WTC11 (cell line): ENCODE measurements around the gene GPATCH3. TPM values are rescaled to one million over a fixed set of nuclear protein-coding genes. Genes with fewer than 3 reads are reported as not detected.

Experiments
- ATAC-seq: fragments of 200-7000 bp; cut with Tn5 transposase; 2 replicates; pipeline ENCODE4 v1.10.0; 2021; ENCODE audit warnings: mild to moderate bottlenecking, moderate library complexity
- CTCF ChIA-PET: fragments of 300-600 bp; sonication (Branson Sonifier 250); formaldehyde crosslinking; loops from one replicate; lab custom pipeline; 2021; ENCODE audit warnings: antibody characterized with exemption; lab: Charles Lee
- POLR2A ChIA-PET: fragments of 350-600 bp; sonication (Branson Sonifier 250); formaldehyde crosslinking; loops from one replicate; lab custom pipeline; 2021; ENCODE audit warnings: antibody characterized with exemption; lab: Charles Lee
- DNase-seq: peaks from one replicate; pipeline ENCODE4 v3.0.0; 2021; ENCODE audit warnings: low spot score
- H3K27ac Mint-ChIP-seq: 2 replicates; pipeline ENCODE4 v1.8.0; 2021; ENCODE audit warnings: mixed read lengths
- H3K27me3 Mint-ChIP-seq: 2 replicates; pipeline ENCODE4 v1.8.0; 2021; ENCODE audit warnings: low read depth, mild to moderate bottlenecking, moderate library complexity, mixed read lengths
- H3K36me3 Mint-ChIP-seq: 2 replicates; pipeline ENCODE4 v1.8.0; 2021; ENCODE audit warnings: mixed read lengths
- H3K4me1 Mint-ChIP-seq: 2 replicates; pipeline ENCODE4 v1.8.0; 2022; ENCODE audit warnings: mixed read lengths
- H3K4me3 Mint-ChIP-seq: 2 replicates; pipeline ENCODE4 v1.8.0; 2021; ENCODE audit warnings: mild to moderate bottlenecking, moderate library complexity, mixed read lengths
- H3K9me3 Mint-ChIP-seq: 2 replicates; pipeline ENCODE4 v1.8.0; 2021; ENCODE audit warnings: mixed read lengths
- CREM ChIP-seq: sonication (generic); formaldehyde crosslinking; IDR thresholded peaks from 2 replicates; pipeline ENCODE4 v1.8.1; 2022; ENCODE audit warnings: mild to moderate bottlenecking, missing genetic modification reagents, moderate library complexity
- EMX1 ChIP-seq: fragments of 250-450 bp; sonication (Bioruptor Pico); IDR thresholded peaks from 2 replicates; pipeline ENCODE4 v1.8.0; 2021; ENCODE audit warnings: mild to moderate bottlenecking
- GABPB1 ChIP-seq: sonication (generic); formaldehyde crosslinking; IDR thresholded peaks from 2 replicates; pipeline ENCODE4 v1.8.1; 2023; ENCODE audit warnings: mild to moderate bottlenecking, missing genetic modification reagents
- HMGA2 ChIP-seq: fragments of 250-450 bp; sonication (Bioruptor Pico); IDR thresholded peaks from 2 replicates; pipeline ENCODE4 v1.4.0; 2021; ENCODE audit warnings: mild to moderate bottlenecking, moderate library complexity
- JUN ChIP-seq: sonication (generic); formaldehyde crosslinking; IDR thresholded peaks from 2 replicates; pipeline ENCODE4 v1.8.0; 2023; ENCODE audit warnings: mild to moderate bottlenecking, missing genetic modification reagents
- KAT7 ChIP-seq: sonication (generic); formaldehyde crosslinking; IDR thresholded peaks from 2 replicates; pipeline ENCODE4 v1.8.1; 2023; ENCODE audit warnings: missing genetic modification reagents, mild to moderate bottlenecking, borderline replicate concordance
- MYBL2 ChIP-seq: sonication (generic); formaldehyde crosslinking; IDR thresholded peaks from 2 replicates; pipeline ENCODE4 v1.8.1; 2023; ENCODE audit warnings: mild to moderate bottlenecking, moderate library complexity, missing genetic modification reagents
- NFYB ChIP-seq: sonication (generic); formaldehyde crosslinking; conservative IDR thresholded peaks from 2 replicates; pipeline ENCODE4 v1.8.0; 2022; ENCODE audit warnings: low read depth, missing genetic modification reagents
- NR1H2 ChIP-seq: sonication (generic); formaldehyde crosslinking; IDR thresholded peaks from 2 replicates; pipeline ENCODE4 v1.9.0; 2021; ENCODE audit warnings: mild to moderate bottlenecking, moderate library complexity, missing genetic modification reagents
- TEAD4 ChIP-seq: sonication (generic); formaldehyde crosslinking; IDR thresholded peaks from 2 replicates; pipeline ENCODE4 v1.8.0; 2022; ENCODE audit warnings: mild to moderate bottlenecking, missing genetic modification reagents
- ZBTB21 ChIP-seq: sonication (generic); formaldehyde crosslinking; IDR thresholded peaks from 2 replicates; pipeline ENCODE4 v1.8.1; 2023; ENCODE audit warnings: mild to moderate bottlenecking, missing genetic modification reagents, borderline replicate concordance
- ZNF121 ChIP-seq: sonication (generic); formaldehyde crosslinking; IDR thresholded peaks from 2 replicates; pipeline ENCODE4 v1.8.0; 2023; ENCODE audit warnings: missing genetic modification reagents
- ZNF219 ChIP-seq: sonication (generic); formaldehyde crosslinking; IDR thresholded peaks from 2 replicates; pipeline ENCODE4 v1.8.0; 2023; ENCODE audit warnings: missing genetic modification reagents, mild to moderate bottlenecking, borderline replicate concordance
- ZNF396 ChIP-seq: fragments of 250-450 bp; sonication (Bioruptor Pico); IDR thresholded peaks from 2 replicates; pipeline ENCODE4 v1.8.0; 2021; ENCODE audit warnings: mild to moderate bottlenecking, moderate library complexity, borderline replicate concordance
- total RNA-seq: library from RNA; stranded (reverse); gene quantifications from 3 replicates; pipeline ENCODE4 v1.2.3, GENCODE V29; 2021
- TF ChIP-seq, protein P1 (sequence below): fragments of 250-450 bp; sonication (Bioruptor Pico); IDR thresholded peaks from 2 replicates; pipeline ENCODE4 v1.9.0; 2021; ENCODE audit warnings: mild to moderate bottlenecking
- TF ChIP-seq, protein P2 (sequence below): fragments of 250-450 bp; sonication (Bioruptor Pico); IDR thresholded peaks from 2 replicates; pipeline ENCODE4 v1.9.0; 2021; ENCODE audit warnings: moderate library complexity, mild to moderate bottlenecking, inconsistent platforms, borderline replicate concordance
- TF ChIP-seq, protein P3 (sequence below): sonication (generic); formaldehyde crosslinking; IDR thresholded peaks from 2 replicates; pipeline ENCODE4 v1.8.1; 2023; ENCODE audit warnings: mild to moderate bottlenecking, missing genetic modification reagents
- TF ChIP-seq, protein P4 (sequence below): sonication (generic); formaldehyde crosslinking; conservative IDR thresholded peaks from 2 replicates; pipeline ENCODE4 v1.8.1; 2023; ENCODE audit warnings: mild to moderate bottlenecking, low read depth, missing genetic modification reagents, moderate library complexity
- TF ChIP-seq, protein P5 (sequence below): fragments of 250-450 bp; sonication (Bioruptor Pico); IDR thresholded peaks from 2 replicates; pipeline ENCODE4 v2.1.2; 2022; ENCODE audit warnings: mild to moderate bottlenecking, moderate library complexity

Gene GPATCH3
- total RNA-seq, 1 experiment from 2014 or later = 19.2 TPM

DNA sequence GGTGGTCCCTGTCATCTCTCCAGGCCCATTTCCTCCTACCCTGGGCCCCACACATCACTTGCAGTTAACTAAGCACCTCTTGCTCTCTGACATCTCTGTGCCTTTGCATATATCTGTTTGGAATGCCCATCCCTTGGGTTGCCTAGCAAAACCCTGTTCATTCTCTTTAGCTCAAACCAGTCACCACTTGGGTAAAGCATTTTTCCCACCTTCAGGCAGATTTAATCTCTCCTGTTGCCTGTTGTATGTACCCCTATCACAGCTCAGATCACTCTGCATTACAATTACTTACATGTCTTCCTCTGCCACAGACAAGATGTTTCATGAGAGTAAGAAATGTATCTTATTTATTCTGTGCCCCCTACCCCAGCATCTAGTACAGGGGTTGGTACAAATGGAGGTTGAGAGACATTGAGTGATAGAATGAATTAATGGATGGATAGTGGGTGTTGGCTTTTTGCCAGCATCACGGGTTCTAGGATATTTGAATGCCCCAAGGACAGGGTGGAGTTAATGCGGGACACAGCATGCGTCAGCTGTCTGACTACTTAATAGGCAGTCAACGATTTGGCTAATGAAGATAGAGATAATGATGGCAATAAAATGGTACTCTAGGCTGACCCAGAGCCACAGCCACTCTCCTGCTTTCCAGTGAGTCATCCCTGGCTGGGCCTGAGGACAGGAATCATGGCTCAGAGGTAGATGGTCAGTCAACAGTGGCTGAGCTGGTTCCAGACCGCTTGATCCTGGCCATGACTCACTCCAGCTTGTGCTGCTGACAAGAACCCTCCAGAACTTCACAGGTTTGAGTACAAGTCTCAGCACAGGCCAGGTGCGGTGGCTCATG lies 7.0 kb upstream of the GPATCH3 start:
- Mint-ChIP-seq H3K27ac (0 out of 2 replicates have a peak overlapping the region, but pooled peaks have one; percentile 2), H3K9me3 (no peaks in the 10 kb centered on the region), H3K27me3 (peaks cover 10% of the 10 kb centered on the region; the same call in 1 of the 2 replicates), H3K36me3 (no peaks in the 10 kb centered on the region), H3K4me3 (no peak overlapping the region), H3K4me1 (no peaks in the 10 kb centered on the region)
- CTCF ChIA-PET = no interaction called here
- POLR2A ChIA-PET = no interaction called here
- no peak for TF ChIP-seq EMX1
- no peak for TF ChIP-seq MYBL2 (CRISPR knock-in tag)
- TF ChIP-seq JUN (CRISPR knock-in tag) = no peak
- TF ChIP-seq, protein P1, sequence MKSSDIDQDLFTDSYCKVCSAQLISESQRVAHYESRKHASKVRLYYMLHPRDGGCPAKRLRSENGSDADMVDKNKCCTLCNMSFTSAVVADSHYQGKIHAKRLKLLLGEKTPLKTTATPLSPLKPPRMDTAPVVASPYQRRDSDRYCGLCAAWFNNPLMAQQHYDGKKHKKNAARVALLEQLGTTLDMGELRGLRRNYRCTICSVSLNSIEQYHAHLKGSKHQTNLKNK (CRISPR knock-in tag) = no peak
- TF ChIP-seq, protein P2, sequence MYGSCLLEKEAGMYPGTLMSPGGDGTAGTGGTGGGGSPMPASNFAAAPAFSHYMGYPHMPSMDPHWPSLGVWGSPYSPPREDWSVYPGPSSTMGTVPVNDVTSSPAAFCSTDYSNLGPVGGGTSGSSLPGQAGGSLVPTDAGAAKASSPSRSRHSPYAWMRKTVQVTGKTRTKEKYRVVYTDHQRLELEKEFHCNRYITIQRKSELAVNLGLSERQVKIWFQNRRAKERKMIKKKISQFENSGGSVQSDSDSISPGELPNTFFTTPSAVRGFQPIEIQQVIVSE (CRISPR knock-in tag) = no peak
- no peak for TF ChIP-seq NR1H2
- no peak for TF ChIP-seq ZBTB21 (CRISPR knock-in tag)
- no peak for TF ChIP-seq GABPB1 (CRISPR knock-in tag)
- no peak for TF ChIP-seq KAT7 (CRISPR knock-in tag)
- TF ChIP-seq ZNF219 (CRISPR knock-in tag) = no peak
- TF ChIP-seq HMGA2 (CRISPR knock-in tag) = no peak
- TF ChIP-seq, protein P3, sequence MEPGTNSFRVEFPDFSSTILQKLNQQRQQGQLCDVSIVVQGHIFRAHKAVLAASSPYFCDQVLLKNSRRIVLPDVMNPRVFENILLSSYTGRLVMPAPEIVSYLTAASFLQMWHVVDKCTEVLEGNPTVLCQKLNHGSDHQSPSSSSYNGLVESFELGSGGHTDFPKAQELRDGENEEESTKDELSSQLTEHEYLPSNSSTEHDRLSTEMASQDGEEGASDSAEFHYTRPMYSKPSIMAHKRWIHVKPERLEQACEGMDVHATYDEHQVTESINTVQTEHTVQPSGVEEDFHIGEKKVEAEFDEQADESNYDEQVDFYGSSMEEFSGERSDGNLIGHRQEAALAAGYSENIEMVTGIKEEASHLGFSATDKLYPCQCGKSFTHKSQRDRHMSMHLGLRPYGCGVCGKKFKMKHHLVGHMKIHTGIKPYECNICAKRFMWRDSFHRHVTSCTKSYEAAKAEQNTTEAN = no peak
- TF ChIP-seq, protein P4, sequence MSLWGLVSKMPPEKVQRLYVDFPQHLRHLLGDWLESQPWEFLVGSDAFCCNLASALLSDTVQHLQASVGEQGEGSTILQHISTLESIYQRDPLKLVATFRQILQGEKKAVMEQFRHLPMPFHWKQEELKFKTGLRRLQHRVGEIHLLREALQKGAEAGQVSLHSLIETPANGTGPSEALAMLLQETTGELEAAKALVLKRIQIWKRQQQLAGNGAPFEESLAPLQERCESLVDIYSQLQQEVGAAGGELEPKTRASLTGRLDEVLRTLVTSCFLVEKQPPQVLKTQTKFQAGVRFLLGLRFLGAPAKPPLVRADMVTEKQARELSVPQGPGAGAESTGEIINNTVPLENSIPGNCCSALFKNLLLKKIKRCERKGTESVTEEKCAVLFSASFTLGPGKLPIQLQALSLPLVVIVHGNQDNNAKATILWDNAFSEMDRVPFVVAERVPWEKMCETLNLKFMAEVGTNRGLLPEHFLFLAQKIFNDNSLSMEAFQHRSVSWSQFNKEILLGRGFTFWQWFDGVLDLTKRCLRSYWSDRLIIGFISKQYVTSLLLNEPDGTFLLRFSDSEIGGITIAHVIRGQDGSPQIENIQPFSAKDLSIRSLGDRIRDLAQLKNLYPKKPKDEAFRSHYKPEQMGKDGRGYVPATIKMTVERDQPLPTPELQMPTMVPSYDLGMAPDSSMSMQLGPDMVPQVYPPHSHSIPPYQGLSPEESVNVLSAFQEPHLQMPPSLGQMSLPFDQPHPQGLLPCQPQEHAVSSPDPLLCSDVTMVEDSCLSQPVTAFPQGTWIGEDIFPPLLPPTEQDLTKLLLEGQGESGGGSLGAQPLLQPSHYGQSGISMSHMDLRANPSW (CRISPR knock-in tag) = no peak
- no peak for TF ChIP-seq CREM (CRISPR knock-in tag)
- DNase-seq (no peak), ATAC-seq (no peak)

DNA sequence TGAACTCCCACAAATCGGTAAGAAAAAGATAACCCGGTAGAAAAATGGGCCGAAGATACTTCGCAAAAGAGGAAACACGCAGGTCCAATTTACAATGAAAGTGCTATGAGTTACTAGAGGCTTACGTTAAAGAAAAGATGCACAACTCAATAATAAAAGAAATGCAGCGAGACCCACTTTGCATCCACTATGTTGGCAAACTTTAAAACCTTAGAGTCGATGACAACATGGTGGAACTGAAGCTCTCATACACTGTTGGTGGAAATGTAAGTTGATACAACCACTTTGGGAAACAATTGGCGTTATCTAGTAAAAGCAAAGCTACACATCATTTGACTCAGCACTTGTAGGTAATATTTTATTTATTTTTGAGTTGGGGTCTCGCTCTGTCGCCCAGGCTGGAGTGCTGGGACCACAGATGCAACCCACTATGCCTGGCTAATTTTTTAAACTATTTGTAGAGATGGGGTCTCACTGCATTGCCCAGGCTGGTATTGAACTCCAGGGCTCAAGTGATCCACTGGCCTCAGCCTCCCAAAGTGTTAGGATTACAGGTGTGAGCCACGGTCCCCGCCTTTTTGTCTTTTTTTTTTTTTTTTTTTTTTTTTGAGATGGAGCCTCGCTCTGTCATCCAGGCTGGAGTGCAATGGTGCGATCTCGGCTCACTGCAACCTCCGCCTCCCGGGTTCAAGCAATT lies 696 bp upstream of the GPATCH3 start:
- DNase-seq (no peak), ATAC-seq (no peak)
- peaks cover 8% of the 10 kb centered on the region for H3K36me3 Mint-ChIP-seq
- H3K4me3 Mint-ChIP-seq = peak overlapping the region; percentile 95
- no peaks in the 10 kb centered on the region for H3K9me3 Mint-ChIP-seq
- ChIA-PET CTCF (interaction anchor here (0.8 to 2.9 kb wide), 6 partner anchors 11 to 196 kb away, joined by 3 to 11 read pairs (median 3); partner anchors contain the start of genes GPN2 and NR0B2), POLR2A (interaction anchor here (0.5 to 1.8 kb wide), 7 partner anchors 11 to 669 kb away, joined by 3 to 15 read pairs (median 3); partner anchors contain the start of genes GPN2 and NUDC)
- no peaks in the 10 kb centered on the region; the same call in 1 of the 2 replicates for H3K27me3 Mint-ChIP-seq
- H3K4me1 Mint-ChIP-seq = peaks cover 11% of the 10 kb centered on the region
- peak overlapping the region; percentile 98 for H3K27ac Mint-ChIP-seq
- TF ChIP-seq NFYB (CRISPR knock-in tag) (no peak), ZNF121 (CRISPR knock-in tag) (peak; percentile 49; the same call in 1 of the 2 replicates), ZNF396 (CRISPR knock-in tag) (no peak), TEAD4 (no peak)
- TF ChIP-seq, protein P5, sequence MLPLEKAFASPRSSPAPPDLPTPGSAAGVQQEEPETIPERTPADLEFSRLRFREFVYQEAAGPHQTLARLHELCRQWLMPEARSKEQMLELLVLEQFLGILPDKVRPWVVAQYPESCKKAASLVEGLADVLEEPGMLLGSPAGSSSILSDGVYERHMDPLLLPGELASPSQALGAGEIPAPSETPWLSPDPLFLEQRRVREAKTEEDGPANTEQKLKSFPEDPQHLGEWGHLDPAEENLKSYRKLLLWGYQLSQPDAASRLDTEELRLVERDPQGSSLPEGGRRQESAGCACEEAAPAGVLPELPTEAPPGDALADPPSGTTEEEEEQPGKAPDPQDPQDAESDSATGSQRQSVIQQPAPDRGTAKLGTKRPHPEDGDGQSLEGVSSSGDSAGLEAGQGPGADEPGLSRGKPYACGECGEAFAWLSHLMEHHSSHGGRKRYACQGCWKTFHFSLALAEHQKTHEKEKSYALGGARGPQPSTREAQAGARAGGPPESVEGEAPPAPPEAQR (CRISPR knock-in tag) = no peak
